ENCODE data around the gene PDE4A.
"Not testable (repeated sequence)": the region's sequence is repeated elsewhere in the genome, so short reads cannot be mapped to it uniquely, and the experiment has no call there.

Gene PDE4A

GRCh38 chr19:10404888-10405820, 15.2 kb upstream of the PDE4A start:
- DNase-seq = peak; percentile 66

- DNase-seq = no peak
These were observed 14.1 kb upstream of the PDE4A start for GRCh38 chr19:10406191-10406590.

- no peak for DNase-seq
These were observed 13.2 kb upstream of the PDE4A start for GRCh38 chr19:10407096-10407495.

GRCh38 chr19:10408511-10409283, 11.6 kb upstream of the PDE4A start:
- DNase-seq = peak; percentile 59 to 66

GRCh38 chr19:10411224-10411623, 9.1 kb upstream of the PDE4A start:
- not testable (repeated sequence) for DNase-seq

GRCh38 chr19:10412257-10412977, 7.9 kb upstream of the PDE4A start:
- DNase-seq = no peak

- no peak for DNase-seq
These were observed 4.3 kb upstream of the PDE4A start for GRCh38 chr19:10416083-10416379.

- peak; percentile 93 to 94 for DNase-seq
These were observed 3.7 kb upstream of the PDE4A start for GRCh38 chr19:10416380-10417257.

GRCh38 chr19:10417541-10418234, 2.6 kb upstream of the PDE4A start:
- no peak for DNase-seq

- no peak for DNase-seq
These were observed 2.2 kb upstream of the PDE4A start for GRCh38 chr19:10418235-10418484.

- peak in 1 of 2 donors; percentile 23 for DNase-seq
These were observed 1.7 kb upstream of the PDE4A start for GRCh38 chr19:10418485-10419199.

- peak in 1 of 2 donors; percentile 51 for DNase-seq
These were observed 1.1 kb upstream of the PDE4A start for GRCh38 chr19:10419200-10419645.

GRCh38 chr19:10419646-10420443, 493 bp upstream of the PDE4A start:
- peak in 1 of 2 donors; percentile 45 for DNase-seq

- DNase-seq = no peak
These were observed 1.1 kb downstream of the PDE4A start for GRCh38 chr19:10421240-10422045.

- no peak for DNase-seq
These were observed 1.7 kb downstream of the PDE4A start for GRCh38 chr19:10422046-10422461.

- DNase-seq = no peak
These were observed 2.5 kb downstream of the PDE4A start for GRCh38 chr19:10422846-10423245.

- DNase-seq = peak; percentile 53 to 60
These were observed 3.8 kb downstream of the PDE4A start for GRCh38 chr19:10424011-10424637.

GRCh38 chr19:10427169-10427568, 6.8 kb downstream of the PDE4A start:
- no peak for DNase-seq

GRCh38 chr19:10428996-10429381, 8.7 kb downstream of the PDE4A start:
- no peak for DNase-seq
